Ecto neural progenitor cell (in vitro differentiated cells): ENCODE measurements around the gene PEMT.

Experiments
- DNase-seq: peaks from one replicate; pipeline ENCODE4 v3.0.0-alpha.2; 2018; ENCODE audit warnings: low spot score

Gene PEMT

DNA sequence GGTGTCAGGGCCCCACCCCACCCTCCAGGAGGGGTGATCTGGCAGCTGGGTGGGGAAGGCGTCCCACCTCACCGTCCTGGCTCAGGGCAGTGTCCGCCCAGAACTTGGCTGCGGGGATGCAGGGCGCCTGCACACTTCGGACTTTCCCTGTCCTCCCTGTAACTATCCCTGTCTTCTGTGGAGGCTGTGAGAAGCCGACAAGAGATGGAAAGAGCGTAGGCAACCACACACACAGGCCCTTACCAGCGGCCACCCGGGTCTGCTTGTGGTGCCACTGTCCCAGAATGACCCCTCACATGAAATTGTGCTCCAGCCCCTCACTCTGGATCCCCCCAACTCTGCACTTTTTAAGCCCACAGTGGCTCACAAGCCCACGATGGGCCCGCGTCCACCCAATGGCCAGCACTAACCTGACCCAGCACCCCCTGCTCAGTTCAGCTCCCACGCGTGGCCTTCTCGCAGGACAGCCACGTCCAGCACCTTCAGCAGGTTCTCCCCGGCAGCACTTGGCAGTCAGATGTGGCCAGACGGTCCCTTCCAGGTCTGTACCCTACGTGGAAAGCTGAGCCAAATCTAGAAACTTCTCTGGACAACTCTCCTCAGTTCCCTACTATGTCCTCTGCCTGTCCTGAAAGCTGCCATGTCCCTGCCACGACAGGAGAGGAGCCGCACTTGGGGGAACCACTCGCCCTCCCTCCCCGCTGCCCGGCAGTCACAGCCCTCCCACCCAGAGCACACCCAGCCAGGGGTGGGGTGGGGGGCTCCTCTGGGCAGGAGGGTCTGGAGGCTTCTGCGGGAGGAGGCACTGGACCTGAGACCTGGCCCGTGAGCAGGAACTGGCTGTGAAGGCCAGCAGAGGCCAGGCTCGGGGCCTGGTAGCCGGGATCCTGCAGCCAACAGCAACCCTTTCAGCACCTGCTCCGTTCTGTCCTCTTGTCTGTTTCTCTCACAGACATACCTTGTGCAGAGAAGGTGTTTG, 38.0 kb downstream of the PEMT start:
- no peak for DNase-seq

DNA sequence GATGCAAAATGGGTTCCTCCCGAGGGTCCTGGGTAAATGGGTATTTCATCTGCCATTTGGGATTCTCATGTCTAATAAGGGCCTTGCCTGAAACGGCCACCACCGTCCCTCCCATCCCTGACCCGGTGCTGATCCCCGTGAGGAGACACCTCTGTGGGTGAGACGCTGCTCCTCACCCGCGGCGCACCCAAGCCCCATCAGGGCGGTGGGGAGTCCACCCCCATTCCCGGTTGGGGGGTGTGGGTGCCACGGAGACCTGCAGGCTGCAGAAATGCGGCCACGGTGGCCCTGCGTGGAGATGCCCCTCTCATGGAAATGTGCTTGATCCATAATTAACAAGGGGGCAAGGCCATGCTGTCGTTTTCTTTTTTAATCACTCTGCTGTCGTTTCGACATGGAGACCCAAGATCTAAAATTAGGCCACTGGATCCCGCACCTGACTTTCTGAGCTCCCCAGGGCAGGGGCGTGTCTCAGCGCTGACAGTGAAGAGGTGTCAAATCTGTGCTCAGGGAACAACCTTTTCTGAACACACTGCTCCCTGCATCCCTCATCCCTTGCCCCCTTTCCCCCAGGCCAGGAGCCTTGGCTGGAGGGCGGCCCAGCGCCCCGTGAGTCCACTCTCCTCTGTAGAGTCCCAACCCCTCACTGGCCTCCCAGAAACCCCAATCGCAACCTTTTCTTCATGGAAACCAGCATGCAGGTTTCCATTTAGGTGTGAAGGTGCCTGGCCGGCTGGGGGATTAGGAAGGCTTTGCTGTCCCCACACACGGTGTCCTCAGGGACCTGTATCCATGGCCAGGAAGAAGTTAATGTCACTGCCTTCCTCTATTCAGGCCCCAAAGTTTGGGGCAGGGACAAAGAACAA, 38.9 kb downstream of the PEMT start:
- DNase-seq, result no peak

GRCh38 chr17:17551361-17551760, 40.1 kb downstream of the PEMT start:
- DNase-seq, result peak; percentile 84

GRCh38 chr17:17549732-17550366, 41.7 kb downstream of the PEMT start:
- no peak for DNase-seq

GRCh38 chr17:17548044-17548443, 43.5 kb downstream of the PEMT start:
- no peak for DNase-seq

DNA sequence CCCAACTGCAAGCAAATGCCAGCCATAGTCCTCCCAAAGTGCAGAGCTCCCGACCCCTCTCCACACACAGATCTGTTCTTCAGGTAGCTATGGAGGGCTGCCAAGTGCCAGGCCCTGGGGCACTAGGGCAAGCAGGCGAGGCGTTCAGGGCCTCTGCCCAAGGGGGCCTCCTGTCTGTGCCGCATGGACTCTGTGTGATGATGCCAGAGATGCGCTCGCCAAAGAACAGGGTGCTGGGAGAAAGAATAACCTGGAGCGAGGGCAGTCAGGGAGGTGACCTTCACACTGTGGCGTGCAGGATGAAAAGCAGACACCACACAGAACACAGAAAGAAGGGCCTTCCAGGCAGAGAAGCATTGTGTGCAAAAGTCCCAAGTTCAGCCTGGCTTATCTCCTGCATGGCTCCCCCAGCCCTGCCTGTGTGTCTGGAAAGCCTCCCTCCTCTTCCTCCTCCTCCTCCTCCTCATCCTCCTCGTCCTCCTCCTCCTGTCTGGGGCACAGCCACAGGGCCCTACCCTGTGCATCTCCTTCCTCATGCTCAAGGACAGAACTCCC, 44.2 kb downstream of the PEMT start:
- no peak for DNase-seq

DNA sequence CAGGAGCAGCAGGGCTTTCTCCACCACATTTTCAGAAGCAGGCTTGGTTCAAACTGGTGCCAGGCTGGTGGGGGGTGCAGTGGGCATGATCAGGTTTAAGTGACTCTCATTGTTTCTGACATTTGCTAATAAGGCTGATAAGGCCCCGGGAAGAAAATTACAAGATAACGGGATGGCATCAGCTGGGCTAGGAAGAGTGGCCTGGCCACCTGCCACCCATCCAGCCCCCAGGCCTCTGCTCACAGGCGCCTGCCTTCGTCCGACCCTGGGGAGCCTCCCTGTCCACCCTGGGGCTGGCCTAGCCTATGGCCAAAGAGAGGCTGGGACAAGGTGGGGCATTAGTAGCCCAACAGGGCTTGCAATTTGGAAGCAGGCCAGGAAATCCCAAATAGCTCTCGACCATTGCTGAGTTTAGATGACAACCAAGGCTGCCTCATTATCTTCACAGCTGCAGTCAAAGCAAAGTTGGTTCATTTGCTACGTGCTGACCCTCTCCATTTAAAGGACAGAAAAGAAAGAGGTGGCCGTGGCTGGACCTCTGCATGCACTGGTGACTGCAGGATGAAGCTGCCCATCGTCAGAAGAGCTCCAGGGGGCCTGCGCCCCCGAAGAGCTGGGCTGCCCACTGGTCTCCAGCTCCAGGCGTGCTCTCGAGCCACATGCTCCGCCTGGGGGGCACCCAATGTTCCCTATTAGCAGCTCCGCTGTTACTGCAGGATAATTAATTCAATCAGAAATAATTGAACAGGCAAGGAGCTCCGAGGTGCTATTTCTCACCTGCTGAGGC, 44.9 kb downstream of the PEMT start:
- DNase-seq, result no peak

DNA sequence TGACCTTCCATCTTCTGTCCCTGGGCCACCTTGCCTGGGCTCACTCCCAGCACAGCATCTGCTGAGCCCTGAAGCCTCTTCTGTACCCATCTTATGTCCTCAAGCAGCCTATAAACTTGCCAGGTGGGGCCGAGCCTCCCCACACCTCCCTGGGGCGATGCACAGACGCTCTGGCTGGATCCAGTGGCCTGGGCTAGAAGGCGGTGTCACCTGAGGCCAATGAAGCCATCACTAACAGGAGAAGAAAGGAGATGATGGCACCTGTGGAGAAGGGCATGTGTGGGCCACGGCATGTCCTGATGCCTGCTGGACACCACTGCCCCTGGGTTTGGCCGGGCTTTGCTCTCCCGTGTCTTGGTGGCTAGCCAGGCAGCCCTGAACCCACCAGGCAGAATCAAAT, 45.5 kb downstream of the PEMT start:
- no peak for DNase-seq

DNA sequence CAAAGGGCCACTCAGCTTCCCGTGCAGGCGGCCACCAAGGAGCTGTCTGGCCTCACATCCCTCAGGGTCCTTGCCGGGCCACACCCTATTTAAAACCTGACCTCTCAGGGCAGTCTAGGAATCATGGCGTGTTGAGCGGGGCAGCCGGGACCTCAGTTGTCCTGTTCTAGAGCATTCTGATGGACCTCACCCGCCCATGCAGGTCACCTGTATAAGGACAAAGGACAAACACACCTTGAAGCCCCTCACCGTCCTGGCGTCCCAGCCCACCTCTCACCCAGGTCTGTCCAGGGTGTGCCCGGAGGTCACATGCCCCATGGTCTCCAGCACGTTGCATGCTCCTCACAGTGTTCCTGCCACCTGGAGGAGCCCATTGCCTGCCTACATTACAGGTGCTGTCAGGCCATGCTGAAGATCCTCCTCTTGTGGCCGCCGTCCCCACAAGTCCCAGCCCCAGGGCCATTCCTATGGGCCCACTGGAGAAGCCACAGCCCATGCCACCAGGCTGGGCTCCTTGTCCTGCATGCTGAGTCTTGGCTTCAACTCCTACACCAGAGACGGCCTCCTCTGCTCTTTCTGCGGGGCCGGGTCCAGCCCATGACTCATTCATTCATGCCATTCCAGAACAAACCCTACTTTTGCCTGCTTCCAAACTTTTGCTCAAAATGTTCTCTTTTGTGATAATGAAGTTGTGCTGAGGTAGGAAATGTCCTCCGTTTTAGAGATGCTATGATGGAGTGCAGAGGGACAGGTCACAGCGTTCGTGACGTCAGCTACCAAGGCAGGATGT, 46.3 kb downstream of the PEMT start:
- no peak for DNase-seq

- no peak for DNase-seq
These were observed 48.4 kb downstream of the PEMT start for GRCh38 chr17:17542906-17543635.

DNA sequence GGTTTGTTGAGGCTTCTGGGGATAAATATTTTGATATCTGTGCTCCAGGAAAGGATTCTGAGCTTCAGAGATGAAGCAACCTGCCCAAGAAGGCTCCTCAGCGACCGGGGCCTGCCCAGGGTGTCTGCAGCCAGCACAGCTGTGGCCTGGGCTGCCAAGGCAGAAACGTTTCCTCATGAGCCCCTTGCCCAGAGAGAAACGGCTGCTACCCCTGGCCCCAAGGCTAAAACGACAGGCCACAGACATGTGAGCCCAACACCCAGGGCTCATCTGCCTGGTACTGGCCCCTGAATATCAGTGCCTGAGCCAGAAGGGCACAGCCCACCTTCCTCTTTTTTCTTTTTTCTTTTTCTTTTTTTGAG, 49.9 kb downstream of the PEMT start:
- no peak for DNase-seq

DNA sequence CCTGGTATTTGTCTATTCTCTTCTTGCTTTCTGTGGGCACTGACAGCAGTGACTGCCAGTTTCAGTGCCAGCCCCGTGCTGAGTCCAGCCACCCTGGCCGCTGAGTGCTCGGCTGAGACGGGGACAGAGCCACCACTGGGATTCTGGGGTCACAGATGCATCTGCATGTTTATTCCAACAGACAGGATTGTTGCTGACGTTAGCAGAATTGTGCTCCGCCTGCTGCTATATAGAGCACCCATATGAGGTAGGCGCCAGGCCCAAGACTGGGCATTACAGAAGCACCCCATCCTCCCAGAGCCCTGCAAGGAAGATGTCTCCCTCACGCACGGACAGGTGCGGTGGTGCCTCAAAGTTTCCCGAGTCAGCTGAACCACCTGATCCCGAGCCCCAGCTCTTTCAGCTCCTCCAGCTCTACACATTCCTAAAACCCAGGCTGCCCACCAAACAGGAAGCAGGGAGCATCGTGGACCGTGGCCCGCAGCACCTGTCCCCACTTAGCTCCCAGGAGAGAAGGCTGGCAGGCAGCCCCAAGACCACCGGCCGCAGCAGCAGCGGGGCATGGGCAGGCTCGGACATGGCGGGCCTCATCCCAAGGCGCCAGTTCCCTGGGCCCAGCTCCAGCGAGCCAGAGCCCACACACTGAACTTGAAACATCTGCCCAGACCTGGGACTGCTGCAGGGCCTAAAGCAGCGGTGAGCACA, 50.4 kb downstream of the PEMT start:
- DNase-seq, result no peak

GRCh38 chr17:17540278-17540906, 51.1 kb downstream of the PEMT start:
- DNase-seq, result no peak

DNA sequence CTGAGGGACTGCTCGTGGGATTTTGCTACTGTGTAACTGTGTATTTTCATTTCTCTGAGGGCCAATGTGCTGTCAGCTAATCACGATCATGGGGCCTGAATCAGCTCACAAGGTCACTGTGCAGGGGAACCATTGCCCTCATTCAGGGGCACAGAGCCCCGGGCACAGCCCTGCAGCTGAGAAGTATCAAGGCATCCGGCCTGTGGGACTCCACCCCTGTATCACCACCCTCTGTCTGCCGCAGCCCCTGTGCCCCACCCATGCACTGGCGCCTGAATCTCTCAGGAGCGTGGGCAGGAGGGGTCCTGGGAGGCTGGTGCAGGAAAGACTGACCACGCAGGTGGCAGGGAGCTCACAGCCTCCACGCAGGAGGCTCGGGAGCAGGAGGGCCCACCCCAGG, 51.9 kb downstream of the PEMT start:
- DNase-seq, result no peak

DNA sequence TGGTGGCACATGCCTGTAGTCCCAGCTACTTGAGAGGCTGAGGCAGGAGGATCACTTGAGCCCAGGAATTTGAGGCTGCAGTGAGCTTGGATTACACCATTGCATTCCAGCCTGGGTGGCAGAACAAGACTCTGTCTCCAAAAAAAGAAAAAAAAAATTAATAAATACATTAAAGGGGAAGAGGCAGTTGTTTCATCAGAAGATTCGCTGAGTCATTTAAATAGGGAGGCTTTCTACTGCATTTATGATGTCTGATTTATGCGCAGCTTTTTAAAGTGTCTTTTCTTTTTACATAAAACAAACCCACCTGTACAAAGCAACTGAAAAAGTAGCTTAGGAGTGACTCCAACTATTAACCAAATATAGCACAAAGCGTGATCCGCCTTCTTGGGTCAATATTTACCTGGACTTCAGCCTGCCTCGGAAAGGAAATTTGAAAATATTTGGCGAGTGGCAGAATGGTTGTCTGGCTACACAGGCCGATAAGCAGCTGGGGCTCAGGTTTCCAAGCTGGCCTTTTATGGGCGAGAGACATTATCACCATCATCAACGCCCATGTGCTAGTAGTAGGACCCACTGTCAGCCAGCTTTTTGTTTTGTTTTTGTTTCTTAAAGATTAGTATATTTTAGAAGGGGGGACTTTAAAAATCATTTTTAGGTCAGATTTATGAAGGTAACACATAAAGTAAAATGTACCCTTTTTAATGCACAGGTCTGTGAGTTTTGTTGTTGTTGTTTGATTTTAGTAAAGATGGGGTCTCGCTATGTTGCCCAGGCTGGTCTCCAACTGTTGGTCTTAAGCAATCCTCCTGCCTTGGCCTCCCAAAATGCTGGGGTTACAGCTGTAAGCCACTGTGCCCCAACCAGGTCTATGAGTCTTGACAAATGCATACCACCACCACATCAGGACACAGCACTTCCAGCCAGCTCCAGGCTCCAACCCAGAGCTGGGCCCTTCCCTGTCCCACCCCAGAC, 52.8 kb downstream of the PEMT start:
- no peak for DNase-seq

DNA sequence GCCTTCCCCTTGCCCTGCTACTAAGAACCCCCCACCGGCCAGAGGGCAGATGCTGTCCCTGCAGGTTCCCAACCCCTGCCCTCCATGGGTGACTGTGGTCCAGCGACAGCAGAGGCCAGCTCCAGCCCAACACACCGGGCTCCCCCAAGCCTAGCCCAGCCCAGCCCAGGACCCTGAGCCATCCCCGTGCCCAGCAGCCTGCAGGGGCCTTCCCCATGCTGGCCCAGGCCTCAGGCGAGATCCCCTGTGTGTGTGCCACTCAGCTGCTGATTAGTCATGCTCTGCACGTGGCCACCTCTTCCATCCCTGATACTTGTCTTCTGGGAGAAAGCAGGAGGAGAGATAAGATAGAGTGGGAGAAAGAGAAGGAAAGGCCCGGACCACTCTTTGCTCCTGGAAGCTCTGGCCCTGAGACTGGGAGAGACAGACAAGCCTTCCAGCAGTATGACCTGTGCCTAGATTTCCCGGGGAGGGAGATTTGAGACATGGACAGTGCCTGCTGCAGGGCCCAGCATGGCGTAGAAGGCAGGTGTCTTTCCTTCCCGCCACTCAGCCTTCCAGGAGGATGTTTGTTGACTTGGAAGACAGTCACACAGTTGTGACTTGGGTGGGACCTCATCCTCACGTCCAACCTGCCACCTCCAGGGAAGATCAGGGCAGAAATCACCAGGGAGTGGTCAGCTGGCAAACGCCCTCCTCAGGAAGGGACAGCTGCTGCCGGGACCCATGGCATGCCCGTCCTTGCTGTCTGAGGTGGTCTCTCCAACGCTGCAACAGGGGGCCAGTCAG, 54.0 kb downstream of the PEMT start:
- no peak for DNase-seq

DNA sequence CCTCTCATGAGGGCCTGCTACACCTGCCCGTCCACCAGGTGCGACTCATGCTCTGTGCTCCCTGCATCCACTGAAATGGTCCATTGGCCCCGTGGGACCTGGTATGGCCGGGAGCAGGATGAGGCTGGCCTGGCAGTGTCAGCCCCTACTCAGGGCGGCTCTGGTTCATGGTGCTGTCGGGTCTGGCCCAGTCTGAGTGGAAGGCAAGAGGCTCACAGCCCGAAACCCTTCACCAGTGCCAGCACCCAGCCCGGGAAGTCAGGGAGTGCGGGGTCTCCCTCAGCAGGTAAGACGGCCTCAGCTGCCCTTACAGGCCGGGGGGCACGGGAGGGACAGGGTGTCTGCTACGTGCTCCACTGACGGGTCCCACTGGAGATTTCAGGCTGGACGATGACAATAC, 54.8 kb downstream of the PEMT start:
- no peak for DNase-seq
